Loucy (cell line): ENCODE results near the gene PARVB.

Experiments
- H2AFZ ChIP-seq: fragments of 200-600 bp; sonication (generic); 2 replicates; pipeline ENCODE4 v1.6.0; 2016; ENCODE audit warnings: antibody characterized with exemption, mild to moderate bottlenecking, low read length, moderate library complexity
- H3F3A ChIP-seq: fragments of 200-600 bp; 2 replicates; pipeline ENCODE4 v1.6.0; 2016; ENCODE audit warnings: antibody characterized with exemption, low read depth, mild to moderate bottlenecking
- H3K27me3 ChIP-seq: fragments of 200-600 bp; sonication (generic); 2 replicates; pipeline ENCODE4 v1.6.1; 2014; ENCODE audit warnings: low read length, mild to moderate bottlenecking; ENCODE audit not compliant: insufficient read depth, poor library complexity, severe bottlenecking
- H3K36me3 ChIP-seq: fragments of 200-600 bp; sonication (generic); 2 replicates; pipeline ENCODE4 v1.6.1; 2016; ENCODE audit warnings: low read length; ENCODE audit not compliant: insufficient read depth
- H3K4me1 ChIP-seq: fragments of 200-600 bp; sonication (generic); 2 replicates; pipeline ENCODE4 v1.5.1; 2014; ENCODE audit warnings: low read length, mild to moderate bottlenecking; ENCODE audit not compliant: insufficient read depth, poor library complexity, severe bottlenecking
- H3K4me2 ChIP-seq: fragments of 200-600 bp; sonication (generic); 2 replicates; pipeline ENCODE4 v1.6.0; 2014; ENCODE audit warnings: antibody characterized with exemption, low read length, low read depth, mild to moderate bottlenecking; ENCODE audit not compliant: poor library complexity, severe bottlenecking
- H3K4me3 ChIP-seq: fragments of 200-600 bp; sonication (generic); 2 replicates; pipeline ENCODE4 v1.5.1; 2014; ENCODE audit warnings: low read length, mild to moderate bottlenecking, mixed read lengths; ENCODE audit not compliant: poor library complexity, severe bottlenecking
- H3K79me2 ChIP-seq: fragments of 200-600 bp; sonication (generic); 2 replicates; pipeline ENCODE4 v1.6.1; 2014; ENCODE audit warnings: low read length; ENCODE audit not compliant: insufficient read depth
- H3K9ac ChIP-seq: fragments of 200-600 bp; sonication (generic); 2 replicates; pipeline ENCODE4 v1.6.0; 2014; ENCODE audit warnings: mild to moderate bottlenecking, low read depth, low read length, moderate library complexity; ENCODE audit not compliant: poor library complexity, severe bottlenecking
- H3K9me2 ChIP-seq: fragments of 200-600 bp; sonication (generic); replicated peaks from 2 replicates; pipeline ENCODE4 v1.6.1; 2016; ENCODE audit warnings: low read depth, low read length, mixed read lengths
- H3K9me3 ChIP-seq: fragments of 200-600 bp; sonication (generic); 2 replicates; pipeline ENCODE4 v1.6.1; 2014; ENCODE audit warnings: mild to moderate bottlenecking, antibody characterized with exemption, low read length, low read depth; ENCODE audit not compliant: insufficient read depth
- H4K20me1 ChIP-seq: fragments of 200-600 bp; sonication (generic); 2 replicates; pipeline ENCODE4 v1.6.0; 2014; ENCODE audit warnings: antibody characterized with exemption, low read length, mild to moderate bottlenecking; ENCODE audit not compliant: insufficient read depth, poor library complexity, severe bottlenecking
- CTCF ChIP-seq: fragments of 200-600 bp; sonication (generic); conservative IDR thresholded peaks from 2 replicates; pipeline ENCODE4 v1.5.1; 2014; ENCODE audit warnings: mild to moderate bottlenecking, antibody characterized with exemption, low read length
- EZH2phosphoT487 ChIP-seq: fragments of 200-600 bp; IDR thresholded peaks from 2 replicates; pipeline ENCODE4 v1.6.1; 2018; ENCODE audit warnings: antibody characterized with exemption, mild to moderate bottlenecking, moderate library complexity, borderline replicate concordance

The PARVB gene

DNA sequence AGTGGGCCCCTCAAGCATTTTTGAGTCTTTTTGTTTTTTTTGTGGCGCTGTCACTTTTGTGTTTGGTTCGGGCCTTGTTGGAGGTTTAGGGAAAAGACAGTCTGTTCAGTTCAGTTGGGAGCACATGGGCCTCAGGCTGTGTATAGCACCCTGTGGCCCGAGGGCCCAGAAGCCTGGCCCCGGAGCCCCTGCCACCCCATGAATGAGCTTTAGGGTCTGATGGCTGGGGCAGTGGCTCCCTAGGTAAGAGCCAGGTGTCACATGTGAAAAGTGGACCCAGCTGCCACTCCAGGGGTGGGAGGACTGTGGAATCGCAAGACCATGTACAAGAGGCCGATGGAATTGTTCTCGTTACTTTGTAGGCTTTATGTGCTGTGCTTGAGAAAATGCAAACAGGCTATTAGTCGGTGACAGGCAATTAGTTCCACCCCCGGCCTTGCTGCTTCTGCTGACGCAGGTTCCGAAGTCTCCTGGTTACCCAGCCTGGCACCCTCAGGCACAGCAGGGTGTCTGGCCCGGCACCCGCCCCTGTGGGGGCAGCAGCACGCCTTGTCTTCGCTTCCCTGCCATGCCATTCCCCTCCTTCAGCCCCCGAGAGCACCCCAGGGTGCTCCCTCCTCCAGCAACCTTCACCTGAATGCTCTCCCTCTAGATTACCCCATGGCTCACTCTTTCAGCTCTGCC is 118.5 kb downstream of the PARVB start:
- Histone ChIP-seq H3K9me2 (no peaks in the 10 kb centered on the region), H3K9me3 (no peaks in the 10 kb centered on the region), H3K27me3 (no peaks in the 10 kb centered on the region), H3K9ac (no peak overlapping the region), H4K20me1 (no peaks in the 10 kb centered on the region), H2AFZ (no peak overlapping the region), H3K36me3 (no peaks in the 10 kb centered on the region), H3F3A (no peaks in the 10 kb centered on the region), H3K4me2 (no peak overlapping the region), H3K4me1 (no peaks in the 10 kb centered on the region), H3K4me3 (no peak overlapping the region), H3K79me2 (no peaks in the 10 kb centered on the region)
- TF ChIP-seq CTCF (no peak), EZH2phosphoT487 (no peak)

- no peak overlapping the region for H3K4me2 ChIP-seq
- H3F3A ChIP-seq, result no peaks in the 10 kb centered on the region
- H3K36me3 ChIP-seq, result no peaks in the 10 kb centered on the region
- no peaks in the 10 kb centered on the region for H3K79me2 ChIP-seq
- H3K9me2 ChIP-seq, result no peaks in the 10 kb centered on the region
- no peaks in the 10 kb centered on the region for H3K27me3 ChIP-seq
- no peaks in the 10 kb centered on the region for H3K9me3 ChIP-seq
- H3K9ac ChIP-seq, result no peak overlapping the region
- no peaks in the 10 kb centered on the region for H4K20me1 ChIP-seq
- H3K4me1 ChIP-seq, result no peaks in the 10 kb centered on the region
- H2AFZ ChIP-seq, result no peak overlapping the region
- no peak for TF ChIP-seq CTCF
- no peak for TF ChIP-seq EZH2phosphoT487
- H3K4me3 ChIP-seq, result no peak overlapping the region
These were observed 119.0 kb downstream of the PARVB start for GRCh38 chr22:44143105-44143474.

- Histone ChIP-seq H3K27me3 (no peaks in the 10 kb centered on the region), H4K20me1 (no peaks in the 10 kb centered on the region), H3K4me1 (no peaks in the 10 kb centered on the region), H3K36me3 (no peaks in the 10 kb centered on the region), H3F3A (no peaks in the 10 kb centered on the region), H3K9ac (no peak overlapping the region), H3K79me2 (no peaks in the 10 kb centered on the region), H3K9me3 (no peaks in the 10 kb centered on the region), H3K4me3 (no peak overlapping the region), H3K4me2 (no peak overlapping the region), H2AFZ (no peak overlapping the region), H3K9me2 (no peaks in the 10 kb centered on the region)
- TF ChIP-seq CTCF, result no peak
- TF ChIP-seq EZH2phosphoT487, result no peak
These were observed 119.5 kb downstream of the PARVB start for GRCh38 chr22:44143579-44143978.
